ENCODE data around the gene TMCC2.
"Not testable (repeated sequence)": the region's sequence is repeated elsewhere in the genome, so short reads cannot be mapped to it uniquely, and the experiment has no call there.

The TMCC2 gene, protein sequence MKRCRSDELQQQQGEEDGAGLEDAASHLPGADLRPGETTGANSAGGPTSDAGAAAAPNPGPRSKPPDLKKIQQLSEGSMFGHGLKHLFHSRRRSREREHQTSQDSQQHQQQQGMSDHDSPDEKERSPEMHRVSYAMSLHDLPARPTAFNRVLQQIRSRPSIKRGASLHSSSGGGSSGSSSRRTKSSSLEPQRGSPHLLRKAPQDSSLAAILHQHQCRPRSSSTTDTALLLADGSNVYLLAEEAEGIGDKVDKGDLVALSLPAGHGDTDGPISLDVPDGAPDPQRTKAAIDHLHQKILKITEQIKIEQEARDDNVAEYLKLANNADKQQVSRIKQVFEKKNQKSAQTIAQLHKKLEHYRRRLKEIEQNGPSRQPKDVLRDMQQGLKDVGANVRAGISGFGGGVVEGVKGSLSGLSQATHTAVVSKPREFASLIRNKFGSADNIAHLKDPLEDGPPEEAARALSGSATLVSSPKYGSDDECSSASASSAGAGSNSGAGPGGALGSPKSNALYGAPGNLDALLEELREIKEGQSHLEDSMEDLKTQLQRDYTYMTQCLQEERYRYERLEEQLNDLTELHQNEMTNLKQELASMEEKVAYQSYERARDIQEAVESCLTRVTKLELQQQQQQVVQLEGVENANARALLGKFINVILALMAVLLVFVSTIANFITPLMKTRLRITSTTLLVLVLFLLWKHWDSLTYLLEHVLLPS

DNA sequence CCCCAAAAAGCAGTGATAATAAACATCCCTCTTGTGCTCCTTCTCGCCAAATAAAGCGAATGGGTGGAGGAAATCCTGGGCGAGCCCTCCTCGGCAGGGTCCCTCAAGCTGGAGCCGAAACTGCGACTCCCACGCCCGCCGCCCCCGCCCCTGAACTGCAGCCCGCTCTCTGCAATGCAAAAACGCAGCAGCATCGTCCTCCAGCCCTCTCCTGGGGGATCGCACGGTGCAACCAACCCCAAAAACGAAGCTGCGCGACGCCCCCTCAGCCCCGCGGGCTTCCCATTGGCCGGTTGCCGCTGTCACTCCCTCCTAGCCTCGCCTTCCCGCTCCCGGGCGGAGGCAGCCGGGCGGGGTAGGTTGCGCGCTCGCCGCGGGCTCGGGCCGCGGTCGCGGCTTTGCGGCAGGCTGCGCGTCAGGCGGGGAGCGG, at the start of gene TMCC2:
TSS of gene TMCC2 (plus strand) at position 363 of the 430 bp plus-strand sequence. CDS start 619 bp downstream, outside the sequence.
- peak; percentile 93 for DNase-seq

DNA sequence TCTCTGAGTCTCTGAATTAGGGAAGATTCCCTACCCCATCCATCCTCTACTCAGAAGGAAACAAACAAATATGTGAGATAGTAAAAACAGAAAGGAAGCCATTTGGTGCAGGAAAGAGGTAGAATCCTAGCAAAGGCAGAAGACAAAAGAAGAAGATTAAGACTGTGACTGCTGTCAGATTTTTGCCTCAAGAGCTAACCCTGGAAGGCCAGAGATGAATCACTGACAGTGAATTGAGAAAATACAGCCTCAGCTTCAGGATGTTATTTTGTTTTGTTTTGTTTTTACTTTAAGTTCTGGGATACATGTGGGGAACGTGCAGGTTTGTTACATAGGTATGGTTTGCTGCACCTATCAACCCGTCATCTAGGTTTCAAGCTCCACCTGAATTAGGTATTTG, 47.9 kb upstream of the TMCC2 start:
- DNase-seq = no peak

GRCh38 chr1:205180331-205180730, 47.4 kb upstream of the TMCC2 start:
- not testable (repeated sequence) for DNase-seq

- DNase-seq = no peak
Observed at GRCh38 chr1:205182930-205183329, 44.8 kb upstream of the TMCC2 start.

DNA sequence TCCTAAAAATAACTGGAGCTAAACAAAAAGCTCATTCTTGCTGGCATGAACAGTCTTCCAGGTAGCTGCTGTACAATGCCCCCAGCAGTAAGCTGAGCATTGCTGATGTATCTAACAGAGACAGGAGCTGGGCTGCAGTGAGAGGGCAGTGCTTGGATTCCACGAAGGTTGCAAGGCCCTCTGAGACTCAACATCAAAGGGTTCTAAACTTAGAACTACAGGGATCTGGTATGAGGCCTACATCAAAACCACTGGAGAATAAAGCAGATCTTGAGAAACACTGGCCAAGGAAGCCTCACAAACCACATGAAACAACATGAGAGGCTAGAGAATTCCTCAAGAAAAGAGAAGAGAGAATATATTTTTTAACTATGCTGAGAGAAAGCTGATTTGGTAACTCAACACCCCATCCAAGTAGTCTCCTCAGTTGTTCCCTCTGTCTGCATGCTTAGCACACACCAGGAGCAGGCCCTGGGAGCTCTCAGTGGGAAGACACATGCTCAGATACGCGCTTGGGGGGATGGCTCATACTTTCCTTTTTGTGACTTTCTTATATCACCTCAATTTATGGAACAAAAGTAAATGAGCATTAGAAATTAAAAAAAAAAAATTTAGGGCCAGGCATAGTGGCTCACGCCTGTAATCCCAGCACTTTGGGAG, 43.9 kb upstream of the TMCC2 start:
- DNase-seq = no peak

DNA sequence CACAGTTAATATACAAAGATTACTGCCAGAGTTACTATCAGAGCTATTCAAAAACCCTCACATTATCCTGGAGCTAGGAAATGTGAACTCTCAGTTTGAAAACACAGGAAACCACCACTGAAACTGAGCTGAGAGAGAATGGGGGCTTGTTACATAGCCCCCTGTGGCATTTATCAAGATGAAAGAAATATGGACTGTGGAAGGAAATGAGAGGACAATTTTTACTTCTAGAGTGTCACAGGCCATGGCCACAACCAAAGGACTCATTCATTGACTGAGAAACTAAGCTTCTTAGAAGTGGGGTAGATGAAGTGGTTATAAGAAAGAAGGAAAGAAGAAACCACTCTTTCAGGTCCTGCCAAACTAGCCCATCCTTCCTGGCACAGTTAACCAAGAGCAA, 41.6 kb upstream of the TMCC2 start:
- no peak for DNase-seq

GRCh38 chr1:205187420-205187819, 40.3 kb upstream of the TMCC2 start:
- DNase-seq = no peak

- no peak for DNase-seq
Observed at GRCh38 chr1:205188098-205188497, 39.6 kb upstream of the TMCC2 start.

DNA sequence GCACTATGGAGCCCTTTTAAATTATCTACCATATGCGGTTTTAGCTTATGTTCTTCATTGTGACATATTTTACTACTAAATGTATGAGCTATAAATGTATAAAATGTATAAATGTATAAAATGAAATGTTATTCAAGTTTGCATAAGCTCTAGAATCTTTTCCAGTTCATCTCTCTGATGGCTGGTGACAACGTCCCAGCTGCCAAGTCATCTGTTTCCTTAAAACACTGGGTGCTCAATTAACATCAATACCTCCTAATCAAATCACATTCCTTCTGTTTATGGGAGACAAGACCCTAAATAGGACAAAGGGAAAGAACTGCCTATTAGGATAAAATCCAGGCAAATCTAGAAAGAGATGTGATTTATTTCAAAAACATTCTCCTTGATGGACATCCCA, 39.1 kb upstream of the TMCC2 start:
- no peak for DNase-seq

- no peak for DNase-seq
Observed at GRCh38 chr1:205189131-205189530, 38.6 kb upstream of the TMCC2 start.

DNA sequence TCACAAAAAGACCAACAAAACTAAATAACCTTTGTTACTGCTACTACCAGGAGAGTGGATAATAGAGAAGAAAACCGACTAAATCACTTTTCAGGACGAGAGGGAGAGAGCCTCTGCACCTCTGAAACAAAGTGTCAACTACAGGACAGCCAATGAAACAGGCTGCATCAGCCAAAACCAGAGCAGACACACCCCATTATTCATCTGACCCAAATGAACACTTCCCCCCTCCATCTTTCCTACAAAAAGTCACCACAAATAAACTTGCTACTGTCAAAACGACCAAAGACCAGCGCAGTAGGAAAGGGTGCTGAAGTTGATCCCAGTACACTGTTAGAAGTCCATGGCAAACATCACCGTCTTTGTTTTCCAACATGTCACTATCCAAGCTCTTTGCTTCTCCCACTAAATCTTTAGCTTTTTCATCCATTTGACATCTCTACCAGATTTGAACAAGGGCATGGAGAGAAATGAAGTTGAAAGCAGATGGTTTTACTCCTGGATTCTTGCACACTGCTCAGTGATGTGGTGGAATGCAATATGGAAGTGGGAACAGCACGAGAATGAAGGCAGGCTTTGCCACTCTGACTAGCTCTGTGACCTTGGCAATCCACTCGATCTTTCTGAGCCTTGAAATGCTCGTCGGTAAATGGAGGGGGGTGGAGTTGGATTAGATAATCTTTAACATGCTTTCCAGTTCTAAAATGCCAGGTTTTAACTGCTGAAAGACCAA, 36.7 kb upstream of the TMCC2 start:
- no peak for DNase-seq

DNA sequence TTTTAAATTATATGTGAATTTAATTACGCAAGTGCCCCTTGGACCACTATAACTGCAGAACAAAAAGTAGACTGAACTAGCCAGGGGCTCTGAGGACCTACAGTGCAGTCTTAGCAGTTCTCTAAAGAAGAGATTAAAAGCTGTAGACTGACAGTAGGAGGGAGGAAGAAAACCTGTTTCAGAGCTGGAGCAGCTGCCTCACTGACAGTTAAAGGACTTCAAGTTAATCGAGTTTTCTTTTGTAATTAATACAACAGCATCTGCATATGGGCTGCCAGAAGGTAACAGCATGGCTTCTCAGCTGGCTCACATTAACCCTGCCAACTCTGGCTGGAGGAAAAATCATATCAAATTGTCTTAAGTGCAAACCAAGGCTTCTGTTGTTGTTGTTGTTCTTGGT, 36.1 kb upstream of the TMCC2 start:
- DNase-seq = no peak

- no peak for DNase-seq
Observed at GRCh38 chr1:205192287-205192686, 35.5 kb upstream of the TMCC2 start.

GRCh38 chr1:205199090-205199930, 28.4 kb upstream of the TMCC2 start:
- DNase-seq = peak; percentile 68

- no peak for DNase-seq
Observed at GRCh38 chr1:205199931-205200299, 27.8 kb upstream of the TMCC2 start.

DNA sequence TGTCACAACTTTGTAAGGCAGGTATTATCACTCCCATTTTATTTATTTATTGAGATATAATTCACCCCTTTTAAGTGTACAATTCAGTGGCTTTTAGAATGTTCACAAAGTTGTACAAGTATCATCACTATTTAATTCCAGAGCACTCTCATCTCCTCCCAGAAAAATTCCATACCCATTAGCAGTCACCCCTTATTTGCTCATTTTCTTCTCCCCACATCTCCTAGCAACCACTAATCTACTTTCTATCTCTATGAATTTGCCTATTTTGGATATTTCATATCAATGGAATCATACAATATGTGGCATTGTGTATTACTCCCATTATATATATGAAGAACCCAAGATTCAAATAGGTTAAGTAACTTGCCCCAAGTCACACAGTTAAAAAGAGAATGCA, 23.2 kb upstream of the TMCC2 start:
- no peak for DNase-seq

DNA sequence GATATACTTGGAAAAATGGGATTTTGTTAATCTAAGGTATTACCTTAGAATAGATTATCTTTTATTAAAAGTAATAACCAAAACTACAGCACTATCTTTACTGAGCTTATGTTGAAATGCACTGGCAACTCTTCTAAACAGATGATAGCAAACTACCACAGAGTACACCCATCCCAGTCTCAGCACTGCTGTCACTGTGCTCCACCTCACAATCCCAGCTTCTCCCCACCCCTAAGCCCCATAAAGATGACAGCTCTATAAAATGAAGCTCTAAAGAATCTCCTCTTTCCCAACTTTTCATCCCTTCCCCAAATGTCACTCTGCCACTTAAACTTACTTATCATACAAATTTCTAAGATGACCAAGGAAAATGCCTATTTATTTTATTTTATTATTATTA, 22.7 kb upstream of the TMCC2 start:
- DNase-seq = no peak

DNA sequence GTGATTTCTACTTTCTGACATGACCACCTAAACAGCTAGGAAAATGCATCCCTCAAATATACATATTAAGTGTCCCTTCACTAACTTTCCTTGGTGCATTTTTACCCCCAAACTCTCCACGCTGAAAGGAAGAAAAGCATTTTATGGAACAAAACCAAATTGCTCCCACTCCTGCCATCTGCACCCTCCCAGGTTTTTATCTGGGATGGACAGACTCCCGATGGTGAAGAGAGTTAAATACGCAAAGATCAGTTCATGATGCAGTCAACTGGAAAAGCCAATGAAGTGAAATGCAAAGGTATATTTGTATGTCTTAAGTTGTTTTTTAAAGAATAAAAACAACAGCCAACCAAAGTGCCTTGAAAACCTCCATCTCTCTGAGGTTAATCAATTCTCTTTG, 18.9 kb upstream of the TMCC2 start:
- DNase-seq = no peak

DNA sequence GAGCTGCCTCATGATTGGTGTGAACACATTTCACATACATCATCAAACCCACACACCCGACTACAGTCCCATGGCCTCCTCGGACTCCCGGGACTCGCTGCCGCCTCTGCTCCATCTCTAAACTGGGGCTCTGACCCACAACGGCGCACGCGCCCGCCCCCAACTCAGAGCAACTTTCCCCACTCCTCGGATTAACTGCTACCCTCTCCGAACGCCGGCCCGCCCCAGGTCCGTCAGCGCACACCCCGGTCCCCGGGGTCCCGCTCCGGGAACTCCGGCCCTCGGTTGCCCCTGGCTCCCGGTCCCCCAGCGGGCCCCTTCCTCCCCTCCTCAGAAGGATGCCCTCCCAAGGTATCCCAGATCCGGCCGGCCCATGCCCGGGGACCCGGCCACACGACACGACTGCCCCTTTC, 17.0 kb upstream of the TMCC2 start:
- DNase-seq = peak; percentile 72

- peak; percentile 93 for DNase-seq
Observed at GRCh38 chr1:205211169-205211838, 16.4 kb upstream of the TMCC2 start, which contains the start of gene DSTYK. Gene DSTYK (minus strand): TSS chr1:205211702. CDS start chr1:205211535, 167 bp downstream.

GRCh38 chr1:205211839-205212536, 15.8 kb upstream of the TMCC2 start:
- DNase-seq = no peak
